ENCODE measurements around the gene GPRIN1. TPM values are rescaled to one million over a fixed set of nuclear protein-coding genes. Genes with fewer than 3 reads are reported as not detected.
A peak's percentile ranks its signal among the peaks of the same experiment; 100 is the strongest.

Gene GPRIN1
- total and polyA plus RNA-seq, 2 of the 4 experiments (the other 2 are of a cell fraction): 3.0 to 4.7 TPM

- H2AFZ ChIP-seq (replicated peaks; ENCODE audit: low read length, poor library complexity): no peak overlapping the region
- no peaks in the 10 kb centered on the region for H3K4me1 ChIP-seq (ENCODE audit: control insufficient read depth, insufficient read depth, low read length)
- no peak overlapping the region for H2BK120ac ChIP-seq (ENCODE audit: low read depth, low read length)
- H3K4ac ChIP-seq (ENCODE audit: low read depth, low read length): no peak overlapping the region
- H3K56ac ChIP-seq (ENCODE audit: extremely low read depth, insufficient read depth, low read length): no peak overlapping the region
- H3K9me3 ChIP-seq (ENCODE audit: control insufficient read depth, insufficient read depth, low read length): no peaks in the 10 kb centered on the region
- H2AK5ac ChIP-seq (ENCODE audit: low read depth, low read length): no peak overlapping the region
- BruUV-seq (replicated peaks): no TSS peak
- no peaks in the 10 kb centered on the region for H4K20me1 ChIP-seq (ENCODE audit: insufficient read depth, low read length)
- H2BK15ac ChIP-seq (ENCODE audit: low read depth, low read length): no peak overlapping the region
- H3K14ac ChIP-seq (replicated peaks; ENCODE audit: low read depth, low read length): no peak overlapping the region
- ChIA-PET CTCF (no interaction called here), POLR2A (ENCODE audit: unreplicated experiment) (no interaction called here)
- no peak overlapping the region for H2BK5ac ChIP-seq (ENCODE audit: low read depth, low read length, poor library complexity, severe bottlenecking)
- H3K27ac ChIP-seq (ENCODE audit: insufficient read depth, low read length): no peak overlapping the region
- no peaks in the 10 kb centered on the region for H3K36me3 ChIP-seq (ENCODE audit: control insufficient read depth, insufficient read depth, low read length)
- dilution Hi-C loops (cut with HindIII; ENCODE audit: low sequenced_read_pairs, unreplicated experiment): no loop called here
- no peak overlapping the region for H3K4me2 ChIP-seq (ENCODE audit: low read depth, low read length)
- no CpG with 5 or more reads among the region's 7 CpGs for WGBS, 2 experiments (ENCODE audit: extremely low coverage in 2 of 2, insufficient read length in 1 of 2)
- H2AK9ac ChIP-seq (replicated peaks; ENCODE audit: low read depth, low read length, poor library complexity): peak overlapping the region; percentile 16
- H4K91ac ChIP-seq (ENCODE audit: insufficient read depth, low read depth, low read length): no peak overlapping the region
- no peak overlapping the region for H3K4me3 ChIP-seq (ENCODE audit: insufficient read depth, low read depth, low read length)
- H3K27me3 ChIP-seq (ENCODE audit: control insufficient read depth, insufficient read depth, low read length): peaks cover 18% of the 10 kb centered on the region; the same call in 1 of the 2 replicates
- no peak overlapping the region for H2BK20ac ChIP-seq (ENCODE audit: low read depth, low read length)
- H4K5ac ChIP-seq (ENCODE audit: low read depth, low read length): no peak overlapping the region
- ATAC-seq (ENCODE audit: low read depth) (no peak), DNase-seq (no peak)
- in situ Hi-C loops (cut with MboI; ENCODE audit: low sequenced_read_pairs): loop anchor here (25.0 kb wide), 1 partner anchor 813 kb away; no protein-coding TSS in a partner anchor
- no peak overlapping the region for H4K8ac ChIP-seq (ENCODE audit: low read depth in 2 of 2, low read length in 2 of 2)
- H3K79me1 ChIP-seq (ENCODE audit: low read depth in 1 of 2, low read length in 2 of 2): no peaks in the 10 kb centered on the region
- no peaks in the 10 kb centered on the region for H3K9me1 ChIP-seq (ENCODE audit: insufficient read depth, low read length)
- H3K18ac ChIP-seq (ENCODE audit: low read depth, low read length): no peak overlapping the region
- H3K9ac ChIP-seq (ENCODE audit: low read depth, low read length): no peak overlapping the region
- no peak overlapping the region for H3K23ac ChIP-seq (ENCODE audit: low read depth, low read length)
- intact Hi-C loops (cut with micrococcal nuclease): no loop called here
- TF ChIP-seq NFE2L2 (IDR thresholded peaks at IDR 0.05; ENCODE audit: low read depth, low read length): no peak
- TF ChIP-seq BHLHE40 (IDR thresholded peaks at IDR 0.05; ENCODE audit: low read depth, low read length): no peak
- TF ChIP-seq RCOR1 (IDR thresholded peaks at IDR 0.05; ENCODE audit: insufficient replicate concordance, low read length): no peak
Measured at GRCh38 chr5:176549871-176550270, 60.1 kb downstream of the GPRIN1 start.

All from IMR-90 (cell line).